ENCODE results near the gene PEF1.

Gene PEF1

DNA sequence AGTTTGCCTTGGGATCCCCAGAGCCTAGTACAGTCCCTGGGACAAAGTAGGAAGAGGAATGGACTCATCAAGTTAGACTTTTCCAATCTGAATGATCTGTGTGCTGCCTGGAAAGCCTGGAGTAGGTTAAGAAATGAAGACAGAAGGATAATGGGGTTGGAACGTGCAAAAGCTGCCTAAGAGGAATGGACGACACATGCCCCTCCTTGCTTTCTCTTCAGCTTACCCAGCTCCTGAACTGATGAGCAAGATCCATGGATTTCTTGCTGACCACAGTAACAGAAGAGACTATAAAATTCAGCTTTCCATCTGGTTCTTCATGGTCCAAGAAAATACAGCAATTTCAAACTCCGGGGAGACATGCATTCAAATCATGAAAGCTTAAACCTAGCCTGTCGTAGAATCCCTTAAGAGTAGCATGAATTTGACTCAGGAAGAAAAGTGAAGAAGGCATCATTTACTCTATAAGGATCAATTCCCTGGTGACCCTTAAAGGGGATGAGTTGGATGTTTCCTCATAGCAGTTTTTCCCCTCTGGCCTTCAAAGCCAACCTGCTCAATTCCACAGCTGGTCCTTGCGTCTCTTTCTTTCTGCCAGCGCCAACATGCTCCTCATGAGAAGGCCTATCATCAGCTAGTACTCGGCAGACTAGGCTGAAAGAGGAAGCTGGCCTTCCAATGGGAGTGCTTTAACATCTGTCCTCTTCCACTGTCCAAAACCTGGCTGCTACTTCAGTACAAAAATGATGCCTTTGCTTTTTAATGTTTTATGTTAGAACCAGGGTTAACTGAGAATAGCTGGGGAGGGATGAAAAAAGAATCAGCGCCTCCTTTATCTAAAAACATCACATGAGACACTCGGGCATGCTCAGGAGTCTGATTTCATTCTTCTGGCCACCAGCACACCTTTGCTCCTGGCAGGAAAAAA is 5.7 kb upstream of the PEF1 start:
- no peak for TF ChIP-seq ZFX (IDR thresholded peaks at IDR 0.05; ENCODE audit: borderline replicate concordance)
- TF ChIP-seq, protein P1, sequence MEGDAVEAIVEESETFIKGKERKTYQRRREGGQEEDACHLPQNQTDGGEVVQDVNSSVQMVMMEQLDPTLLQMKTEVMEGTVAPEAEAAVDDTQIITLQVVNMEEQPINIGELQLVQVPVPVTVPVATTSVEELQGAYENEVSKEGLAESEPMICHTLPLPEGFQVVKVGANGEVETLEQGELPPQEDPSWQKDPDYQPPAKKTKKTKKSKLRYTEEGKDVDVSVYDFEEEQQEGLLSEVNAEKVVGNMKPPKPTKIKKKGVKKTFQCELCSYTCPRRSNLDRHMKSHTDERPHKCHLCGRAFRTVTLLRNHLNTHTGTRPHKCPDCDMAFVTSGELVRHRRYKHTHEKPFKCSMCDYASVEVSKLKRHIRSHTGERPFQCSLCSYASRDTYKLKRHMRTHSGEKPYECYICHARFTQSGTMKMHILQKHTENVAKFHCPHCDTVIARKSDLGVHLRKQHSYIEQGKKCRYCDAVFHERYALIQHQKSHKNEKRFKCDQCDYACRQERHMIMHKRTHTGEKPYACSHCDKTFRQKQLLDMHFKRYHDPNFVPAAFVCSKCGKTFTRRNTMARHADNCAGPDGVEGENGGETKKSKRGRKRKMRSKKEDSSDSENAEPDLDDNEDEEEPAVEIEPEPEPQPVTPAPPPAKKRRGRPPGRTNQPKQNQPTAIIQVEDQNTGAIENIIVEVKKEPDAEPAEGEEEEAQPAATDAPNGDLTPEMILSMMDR (IDR thresholded peaks at IDR 0.05): no peak

GRCh38 chr1:31648641-31649357 is 4.1 kb upstream of the PEF1 start:
- H3K27ac ChIP-seq: no peak overlapping the region
- TF ChIP-seq, protein P1 (IDR thresholded peaks at IDR 0.05): no peak
- no peak for TF ChIP-seq ZFX (IDR thresholded peaks at IDR 0.05; ENCODE audit: borderline replicate concordance)

More for the DNA sequence above, 5.7 kb upstream of the PEF1 start:
- no peak overlapping the region for H3K27ac ChIP-seq

- TF ChIP-seq, protein P1 (IDR thresholded peaks at IDR 0.05): no peak
- TF ChIP-seq ZFX (IDR thresholded peaks at IDR 0.05; ENCODE audit: borderline replicate concordance): no peak
- no peak overlapping the region for H3K27ac ChIP-seq
Observed at GRCh38 chr1:31648190-31648589, 3.5 kb upstream of the PEF1 start.

DNA sequence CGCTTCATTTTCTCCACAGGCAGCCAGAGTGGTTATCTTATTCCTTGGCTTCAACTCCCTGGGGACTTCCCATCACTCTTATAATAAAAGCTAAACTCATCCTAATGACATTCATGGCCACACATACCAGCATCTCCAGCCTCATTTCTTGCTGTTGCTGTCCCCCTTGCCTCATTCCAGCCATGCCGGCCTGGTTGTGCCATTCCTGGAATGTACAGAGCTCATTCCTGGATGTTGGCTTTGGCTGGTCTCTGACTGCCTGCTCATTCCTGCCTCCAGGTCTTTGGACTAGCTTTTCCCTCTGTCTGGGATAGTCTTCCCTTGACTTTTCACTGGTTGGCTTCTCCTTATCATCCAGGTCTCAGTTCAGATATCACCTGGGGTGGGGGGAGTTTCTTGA is 2.4 kb upstream of the PEF1 start:
- TF ChIP-seq ZFX (IDR thresholded peaks at IDR 0.05; ENCODE audit: borderline replicate concordance): no peak
- TF ChIP-seq, protein P1 (IDR thresholded peaks at IDR 0.05): no peak
- H3K27ac ChIP-seq: no peak overlapping the region

DNA sequence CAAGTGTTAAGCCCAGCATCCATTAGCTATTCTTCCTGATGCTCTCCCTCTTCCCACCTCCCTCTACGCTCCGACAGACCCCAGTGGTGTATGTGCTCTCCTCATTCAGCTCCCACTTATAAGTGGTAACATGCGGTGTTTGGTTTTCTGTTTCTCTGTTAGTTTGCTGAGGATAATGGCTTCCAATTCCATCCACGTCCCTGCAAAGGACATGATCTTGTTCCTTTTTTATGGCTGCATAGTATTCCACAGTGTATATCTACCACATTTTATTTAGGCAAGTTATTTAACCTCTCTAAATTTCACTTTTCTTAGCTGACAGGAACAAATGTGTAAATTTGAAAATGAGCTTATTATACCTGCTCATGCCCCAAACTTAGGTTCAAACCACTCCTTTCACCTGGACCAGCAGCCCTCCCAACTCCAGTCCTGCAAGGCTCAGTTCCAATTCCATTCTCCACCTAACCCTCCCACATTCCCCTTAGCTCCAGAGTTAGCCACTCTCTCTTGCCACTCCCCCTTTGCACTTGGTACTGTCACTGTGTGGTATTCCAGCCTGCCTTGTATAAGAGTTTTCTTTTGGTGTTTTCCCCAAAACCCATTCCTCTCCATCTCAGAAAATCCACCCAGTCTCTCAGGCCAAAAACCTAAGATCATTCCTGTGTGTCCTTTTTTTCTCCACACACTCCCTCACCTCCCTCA is 1.7 kb upstream of the PEF1 start:
- H3K27ac ChIP-seq: no peak overlapping the region
- TF ChIP-seq ZFX (IDR thresholded peaks at IDR 0.05; ENCODE audit: borderline replicate concordance): no peak
- TF ChIP-seq, protein P1 (IDR thresholded peaks at IDR 0.05): no peak

GRCh38 chr1:31645274-31645568 is 545 bp upstream of the PEF1 start:
- peak overlapping the region; percentile 89 for H3K27ac ChIP-seq
- TF ChIP-seq, protein P1 (IDR thresholded peaks at IDR 0.05): no peak
- TF ChIP-seq ZFX (IDR thresholded peaks at IDR 0.05; ENCODE audit: borderline replicate concordance): no peak

Measured in 22Rv1 (cell line).